Liver (tissue), 9 donors: ENCODE data around the gene ATP2C2. TPM values are rescaled to one million over a fixed set of nuclear protein-coding genes. Genes with fewer than 3 reads are reported as not detected.

Experiments
- DNase-seq: peaks from one replicate; pipeline ENCODE4 v3.0.0-alpha.2; 2017; ENCODE audit warnings: low spot score
- H3K27ac ChIP-seq, 2 donors: one replicate each; pipeline ENCODE4 v1.7.0; 2013; ENCODE audit warnings: inconsistent platforms in 2 of 2, low read length in 2 of 2, control low read depth in 1 of 2, low read depth in 1 of 2, mild to moderate bottlenecking in 1 of 2
- H3K27me3 ChIP-seq, 4 donors: one replicate each; pipeline versions ENCODE4 v1.6.1 to v1.7.0; 2013; ENCODE audit warnings: low read length in 3 of 4, inconsistent platforms in 1 of 4, mild to moderate bottlenecking in 1 of 4, moderate library complexity in 1 of 4; ENCODE audit not compliant: control insufficient read depth in 4 of 4, insufficient read depth in 4 of 4
- H3K36me3 ChIP-seq, 4 donors: one replicate each; pipeline versions ENCODE4 v1.6.1 to v1.7.0; 2013; ENCODE audit warnings: low read length in 3 of 4, mild to moderate bottlenecking in 3 of 4, low read depth in 1 of 4, moderate library complexity in 1 of 4; ENCODE audit not compliant: control insufficient read depth in 4 of 4, insufficient read depth in 3 of 4
- H3K4me1 ChIP-seq, 4 donors: one replicate each; pipeline versions ENCODE4 v1.6.1 to v1.7.0; 2013; ENCODE audit warnings: low read length in 3 of 4, mild to moderate bottlenecking in 3 of 4, moderate library complexity in 1 of 4; ENCODE audit not compliant: control insufficient read depth in 4 of 4, insufficient read depth in 4 of 4
- H3K4me3 ChIP-seq, 3 donors: one replicate each; pipeline versions ENCODE4 v1.6.1 to v1.7.0; 2013; ENCODE audit warnings: low read length in 3 of 3, control low read depth in 1 of 3, low read depth in 1 of 3, mild to moderate bottlenecking in 1 of 3
- H3K9ac ChIP-seq, 2 donors: one replicate each; pipeline ENCODE4 v1.7.0; 2013; ENCODE audit warnings: low read length in 2 of 2, mild to moderate bottlenecking in 2 of 2, moderate library complexity in 2 of 2, control low read depth in 1 of 2, low read depth in 1 of 2
- H3K9me3 ChIP-seq, 4 donors: one replicate each; pipeline versions ENCODE4 v1.6.1 to v1.7.0; 2013; ENCODE audit warnings: low read length in 3 of 4; ENCODE audit not compliant: control insufficient read depth in 4 of 4
- ATF3 ChIP-seq: IDR thresholded peaks from 2 replicates; pipeline ENCODE4 v1.6.1; 2016; ENCODE audit warnings: antibody characterized with exemption
- FOXA1 ChIP-seq: IDR thresholded peaks from 2 replicates; pipeline ENCODE4 v1.6.1; 2016; ENCODE audit warnings: antibody characterized with exemption
- FOXA2 ChIP-seq: IDR thresholded peaks from 2 replicates; pipeline ENCODE4 v1.6.1; 2016; ENCODE audit warnings: antibody characterized with exemption
- HNF4A ChIP-seq, 2 donors: conservative IDR thresholded peaks; 2 replicates each; pipeline ENCODE4 v1.6.1; 2016; ENCODE audit warnings: antibody characterized with exemption in 2 of 2, mild to moderate bottlenecking in 2 of 2
- HNF4G ChIP-seq: IDR thresholded peaks from 2 replicates; pipeline ENCODE4 v1.6.1; 2016; ENCODE audit warnings: antibody characterized with exemption
- JUND ChIP-seq, 2 donors: IDR thresholded peaks; 2 replicates each; pipeline ENCODE4 v1.6.1; 2016; ENCODE audit warnings: antibody characterized with exemption in 2 of 2
- MAX ChIP-seq: IDR thresholded peaks from 2 replicates; pipeline ENCODE4 v1.6.1; 2016; ENCODE audit warnings: antibody characterized with exemption
- NR2F2 ChIP-seq: IDR thresholded peaks from 2 replicates; pipeline ENCODE4 v1.6.1; 2016; ENCODE audit warnings: antibody characterized with exemption
- RAD21 ChIP-seq, 2 donors: IDR thresholded peaks; 2 replicates each; pipeline ENCODE4 v1.6.1; 2016; ENCODE audit warnings: antibody characterized with exemption in 2 of 2, mild to moderate bottlenecking in 2 of 2
- RXRA ChIP-seq, 2 donors: IDR thresholded peaks; 2 replicates each; pipeline ENCODE4 v1.6.1; 2017 to 2018; ENCODE audit warnings: antibody characterized with exemption in 2 of 2, mild to moderate bottlenecking in 1 of 2
- SP1 ChIP-seq: IDR thresholded peaks from 2 replicates; pipeline ENCODE4 v1.6.1; 2018; ENCODE audit warnings: antibody characterized with exemption, mild to moderate bottlenecking
- TAF1 ChIP-seq: conservative IDR thresholded peaks from 2 replicates; pipeline ENCODE4 v1.6.1; 2016; ENCODE audit warnings: antibody characterized with exemption, mild to moderate bottlenecking
- YY1 ChIP-seq: IDR thresholded peaks from 2 replicates; pipeline ENCODE4 v1.6.1; 2016; ENCODE audit warnings: antibody characterized with exemption, mild to moderate bottlenecking
- WGBS: extraction: QIAGEN DNeasy Blood & Tissue Kit; methylation state at CpG from one replicate; pipeline ENCODE4 v1.1.7; 2013; 5-methylcytosine and 5-hydroxymethylcytosine counted together
- polyA plus RNA-seq, 2 donors: library from polyadenylated mRNA; stranded (reverse) in 1 of 2; unstranded in 1 of 2; fragments of 200-250 nt in 1 of 2; fragments of >200 nt in 1 of 2; fragmentation: Nextera tagmentation in 1 of 2; extraction: Ambion mirVana in 1 of 2; gene quantifications; one replicate each; pipeline versions ENCODE4 v1.2.1 to v1.2.3, GENCODE V29; 2013 to 2015
- total RNA-seq, 2 donors: library from RNA; depleted of rRNA; stranded (reverse); fragments of >200 nt; gene quantifications; one replicate each; pipeline ENCODE4 v1.2.3, GENCODE V29; 2014
- TF ChIP-seq, protein P1 (sequence below): fragments of 150-350 bp; IDR thresholded peaks from 2 replicates; pipeline ENCODE4 v1.5.1; 2017; ENCODE audit warnings: improper control_type of control experiment, low read depth, low read length; ENCODE audit not compliant: missing input control
- TF ChIP-seq, protein P2 (sequence below): IDR thresholded peaks from 2 replicates; pipeline ENCODE4 v1.6.1; 2016; ENCODE audit warnings: antibody characterized with exemption, mild to moderate bottlenecking
- TF ChIP-seq, protein P3 (sequence below): IDR thresholded peaks from 2 replicates; pipeline ENCODE4 v1.6.1; 2016; ENCODE audit warnings: antibody characterized with exemption
- donor health status: healthy.
- donor health status: healthy.
- donor health status: healthy.
- donor health status: healthy.
- donor health status: healthy.

ATP2C2 gene
- total and polyA plus RNA-seq, 4 donors, result 0.05 to 0.33 (median 0.22) TPM

DNA sequence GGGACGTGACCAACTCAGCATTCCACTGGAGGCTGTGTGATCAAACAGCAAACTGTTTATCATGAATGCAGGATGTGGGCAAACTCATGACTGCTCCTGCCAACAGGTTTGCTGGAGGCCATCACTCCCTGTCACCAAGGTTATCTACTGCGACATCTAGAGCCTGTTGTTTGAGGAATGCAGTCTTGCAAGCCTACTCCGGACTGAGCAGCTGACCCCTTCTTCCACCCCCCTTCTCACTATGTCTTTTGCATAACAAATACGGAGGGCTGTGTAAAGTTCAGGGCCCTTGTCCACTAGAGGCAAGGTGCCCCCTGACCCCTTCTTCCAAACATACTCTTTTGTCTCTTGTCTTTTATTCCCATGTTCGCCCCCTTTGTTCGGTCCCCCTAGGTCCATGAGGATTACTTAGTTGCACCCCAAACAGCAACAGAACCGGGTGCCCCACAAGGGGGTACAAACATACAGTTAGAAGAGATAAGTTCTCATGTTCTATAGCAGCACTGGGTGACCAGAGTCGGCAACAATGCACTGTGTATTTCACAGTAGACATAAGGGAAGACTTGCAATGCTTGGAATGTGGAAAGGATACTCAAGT is 107.4 kb downstream of the ATP2C2 start:
- Histone ChIP-seq H3K27me3 (no peaks in the 10 kb centered on the region), H3K4me1 (no peaks in the 10 kb centered on the region), H3K4me3 (no peak overlapping the region), H3K9me3 (no peaks in the 10 kb centered on the region), H3K9ac (no peak overlapping the region), H3K27ac (no peak overlapping the region), H3K36me3 (no peaks in the 10 kb centered on the region)
- TF ChIP-seq, protein P1, sequence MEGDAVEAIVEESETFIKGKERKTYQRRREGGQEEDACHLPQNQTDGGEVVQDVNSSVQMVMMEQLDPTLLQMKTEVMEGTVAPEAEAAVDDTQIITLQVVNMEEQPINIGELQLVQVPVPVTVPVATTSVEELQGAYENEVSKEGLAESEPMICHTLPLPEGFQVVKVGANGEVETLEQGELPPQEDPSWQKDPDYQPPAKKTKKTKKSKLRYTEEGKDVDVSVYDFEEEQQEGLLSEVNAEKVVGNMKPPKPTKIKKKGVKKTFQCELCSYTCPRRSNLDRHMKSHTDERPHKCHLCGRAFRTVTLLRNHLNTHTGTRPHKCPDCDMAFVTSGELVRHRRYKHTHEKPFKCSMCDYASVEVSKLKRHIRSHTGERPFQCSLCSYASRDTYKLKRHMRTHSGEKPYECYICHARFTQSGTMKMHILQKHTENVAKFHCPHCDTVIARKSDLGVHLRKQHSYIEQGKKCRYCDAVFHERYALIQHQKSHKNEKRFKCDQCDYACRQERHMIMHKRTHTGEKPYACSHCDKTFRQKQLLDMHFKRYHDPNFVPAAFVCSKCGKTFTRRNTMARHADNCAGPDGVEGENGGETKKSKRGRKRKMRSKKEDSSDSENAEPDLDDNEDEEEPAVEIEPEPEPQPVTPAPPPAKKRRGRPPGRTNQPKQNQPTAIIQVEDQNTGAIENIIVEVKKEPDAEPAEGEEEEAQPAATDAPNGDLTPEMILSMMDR, result no peak
- no peak for TF ChIP-seq FOXA1
- TF ChIP-seq NR2F2, result no peak
- TF ChIP-seq RXRA (IDR thresholded peaks at IDR 0.05), result no peak
- no peak for TF ChIP-seq HNF4G
- no peak for TF ChIP-seq RAD21 (IDR thresholded peaks at IDR 0.05)
- no peak for TF ChIP-seq SP1
- TF ChIP-seq, protein P2, sequence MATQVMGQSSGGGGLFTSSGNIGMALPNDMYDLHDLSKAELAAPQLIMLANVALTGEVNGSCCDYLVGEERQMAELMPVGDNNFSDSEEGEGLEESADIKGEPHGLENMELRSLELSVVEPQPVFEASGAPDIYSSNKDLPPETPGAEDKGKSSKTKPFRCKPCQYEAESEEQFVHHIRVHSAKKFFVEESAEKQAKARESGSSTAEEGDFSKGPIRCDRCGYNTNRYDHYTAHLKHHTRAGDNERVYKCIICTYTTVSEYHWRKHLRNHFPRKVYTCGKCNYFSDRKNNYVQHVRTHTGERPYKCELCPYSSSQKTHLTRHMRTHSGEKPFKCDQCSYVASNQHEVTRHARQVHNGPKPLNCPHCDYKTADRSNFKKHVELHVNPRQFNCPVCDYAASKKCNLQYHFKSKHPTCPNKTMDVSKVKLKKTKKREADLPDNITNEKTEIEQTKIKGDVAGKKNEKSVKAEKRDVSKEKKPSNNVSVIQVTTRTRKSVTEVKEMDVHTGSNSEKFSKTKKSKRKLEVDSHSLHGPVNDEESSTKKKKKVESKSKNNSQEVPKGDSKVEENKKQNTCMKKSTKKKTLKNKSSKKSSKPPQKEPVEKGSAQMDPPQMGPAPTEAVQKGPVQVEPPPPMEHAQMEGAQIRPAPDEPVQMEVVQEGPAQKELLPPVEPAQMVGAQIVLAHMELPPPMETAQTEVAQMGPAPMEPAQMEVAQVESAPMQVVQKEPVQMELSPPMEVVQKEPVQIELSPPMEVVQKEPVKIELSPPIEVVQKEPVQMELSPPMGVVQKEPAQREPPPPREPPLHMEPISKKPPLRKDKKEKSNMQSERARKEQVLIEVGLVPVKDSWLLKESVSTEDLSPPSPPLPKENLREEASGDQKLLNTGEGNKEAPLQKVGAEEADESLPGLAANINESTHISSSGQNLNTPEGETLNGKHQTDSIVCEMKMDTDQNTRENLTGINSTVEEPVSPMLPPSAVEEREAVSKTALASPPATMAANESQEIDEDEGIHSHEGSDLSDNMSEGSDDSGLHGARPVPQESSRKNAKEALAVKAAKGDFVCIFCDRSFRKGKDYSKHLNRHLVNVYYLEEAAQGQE, result no peak
- TF ChIP-seq JUND (IDR thresholded peaks at IDR 0.05), result no peak
- DNase-seq, result no peak
- WGBS, result 86% methylated on average over 8 of the region's 8 CpGs

DNA sequence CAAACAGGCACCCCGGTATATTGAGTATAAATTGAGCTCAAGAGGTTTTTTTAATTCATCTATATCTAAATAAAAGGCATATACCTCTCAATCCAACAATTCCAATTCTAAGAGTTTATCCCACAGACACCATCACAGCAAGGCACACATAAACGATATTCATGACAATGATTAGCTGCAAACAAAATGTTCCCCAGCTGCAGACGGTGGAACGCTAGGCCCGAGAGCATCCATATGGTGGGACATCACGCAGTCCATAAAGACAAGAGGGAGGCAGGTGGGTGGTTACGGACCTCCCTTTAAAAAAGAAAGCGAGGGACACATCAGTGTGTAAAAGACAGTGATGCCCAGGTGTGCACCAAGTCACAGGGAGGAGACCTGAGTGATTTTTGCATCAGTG is 108.1 kb downstream of the ATP2C2 start:
- DNase-seq, result no peak
- H3K27me3 ChIP-seq, result no peaks in the 10 kb centered on the region
- H3K27ac ChIP-seq, result no peak overlapping the region
- H3K9me3 ChIP-seq, result no peaks in the 10 kb centered on the region
- no peak overlapping the region for H3K9ac ChIP-seq
- no peaks in the 10 kb centered on the region for H3K36me3 ChIP-seq
- no peak for TF ChIP-seq TAF1
- 97% methylated on average over 8 of the region's 8 CpGs for WGBS
- H3K4me1 ChIP-seq, result no peaks in the 10 kb centered on the region
- H3K4me3 ChIP-seq, result no peak overlapping the region

GRCh38 chr16:84477661-84478060 is 109.3 kb downstream of the ATP2C2 start:
- no peak overlapping the region for H3K27ac ChIP-seq
- no peaks in the 10 kb centered on the region for H3K4me1 ChIP-seq
- H3K27me3 ChIP-seq, result no peaks in the 10 kb centered on the region
- H3K36me3 ChIP-seq, result no peaks in the 10 kb centered on the region
- no peak overlapping the region for H3K9ac ChIP-seq
- H3K4me3 ChIP-seq, result no peak overlapping the region
- DNase-seq, result no peak
- H3K9me3 ChIP-seq, result no peaks in the 10 kb centered on the region
- 59% methylated on average over 7 of the region's 7 CpGs for WGBS
- TF ChIP-seq HNF4G (no peak), FOXA2 (no peak), TAF1 (no peak), FOXA1 (no peak), MAX (no peak), ATF3 (no peak), YY1 (no peak), HNF4A (conservative IDR thresholded peaks at IDR 0.05) (no peak), SP1 (no peak)
- TF ChIP-seq, protein P2, result no peak
- TF ChIP-seq, protein P3, sequence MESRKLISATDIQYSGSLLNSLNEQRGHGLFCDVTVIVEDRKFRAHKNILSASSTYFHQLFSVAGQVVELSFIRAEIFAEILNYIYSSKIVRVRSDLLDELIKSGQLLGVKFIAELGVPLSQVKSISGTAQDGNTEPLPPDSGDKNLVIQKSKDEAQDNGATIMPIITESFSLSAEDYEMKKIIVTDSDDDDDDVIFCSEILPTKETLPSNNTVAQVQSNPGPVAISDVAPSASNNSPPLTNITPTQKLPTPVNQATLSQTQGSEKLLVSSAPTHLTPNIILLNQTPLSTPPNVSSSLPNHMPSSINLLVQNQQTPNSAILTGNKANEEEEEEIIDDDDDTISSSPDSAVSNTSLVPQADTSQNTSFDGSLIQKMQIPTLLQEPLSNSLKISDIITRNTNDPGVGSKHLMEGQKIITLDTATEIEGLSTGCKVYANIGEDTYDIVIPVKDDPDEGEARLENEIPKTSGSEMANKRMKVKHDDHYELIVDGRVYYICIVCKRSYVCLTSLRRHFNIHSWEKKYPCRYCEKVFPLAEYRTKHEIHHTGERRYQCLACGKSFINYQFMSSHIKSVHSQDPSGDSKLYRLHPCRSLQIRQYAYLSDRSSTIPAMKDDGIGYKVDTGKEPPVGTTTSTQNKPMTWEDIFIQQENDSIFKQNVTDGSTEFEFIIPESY, result no peak
